ENCODE data around the gene TOM1L2.
"Not testable (repeated sequence)": the region's sequence is repeated elsewhere in the genome, so short reads cannot be mapped to it uniquely, and the experiment has no call there.

The TOM1L2 gene

DNA sequence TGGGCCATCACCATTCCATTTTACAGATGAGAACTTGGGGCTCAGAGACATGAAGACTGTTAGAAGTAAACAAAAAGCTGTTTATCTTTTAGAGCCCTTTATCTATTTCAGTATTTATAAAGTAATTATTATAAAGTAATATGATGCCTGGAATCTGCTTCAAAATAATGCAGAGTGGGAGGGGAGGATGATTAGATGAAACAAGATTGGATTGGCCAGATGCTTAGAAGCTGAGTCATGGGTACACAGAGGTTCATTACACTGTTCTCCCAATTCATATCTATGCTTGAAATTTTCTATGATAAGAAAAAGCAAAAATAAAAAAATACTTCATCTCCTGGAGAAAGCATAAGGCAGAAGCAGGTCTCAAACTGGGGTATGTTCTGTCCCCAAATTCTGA lies 29.4 kb downstream of the TOM1L2 start:
- DNase-seq, result no peak

DNA sequence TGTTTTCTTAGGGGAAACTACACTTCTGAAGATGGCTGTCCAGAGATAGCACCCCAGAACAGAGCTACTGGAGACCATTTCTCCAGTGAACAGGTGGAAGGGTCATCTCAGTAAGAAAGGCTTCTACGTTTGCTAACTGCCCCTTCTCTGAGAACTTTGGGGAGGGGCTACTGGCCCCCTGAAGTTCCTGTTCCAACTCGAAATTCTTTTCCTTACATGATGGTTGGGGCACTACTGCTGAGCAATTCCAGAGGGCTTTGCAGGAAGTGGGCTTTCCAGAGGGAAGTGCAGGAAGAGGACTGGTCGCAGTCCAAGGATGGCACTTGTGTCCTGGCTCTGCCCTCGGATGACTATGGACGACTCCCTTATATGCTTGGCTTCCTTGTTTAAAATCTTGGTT lies 31.2 kb downstream of the TOM1L2 start:
- no peak for DNase-seq

DNA sequence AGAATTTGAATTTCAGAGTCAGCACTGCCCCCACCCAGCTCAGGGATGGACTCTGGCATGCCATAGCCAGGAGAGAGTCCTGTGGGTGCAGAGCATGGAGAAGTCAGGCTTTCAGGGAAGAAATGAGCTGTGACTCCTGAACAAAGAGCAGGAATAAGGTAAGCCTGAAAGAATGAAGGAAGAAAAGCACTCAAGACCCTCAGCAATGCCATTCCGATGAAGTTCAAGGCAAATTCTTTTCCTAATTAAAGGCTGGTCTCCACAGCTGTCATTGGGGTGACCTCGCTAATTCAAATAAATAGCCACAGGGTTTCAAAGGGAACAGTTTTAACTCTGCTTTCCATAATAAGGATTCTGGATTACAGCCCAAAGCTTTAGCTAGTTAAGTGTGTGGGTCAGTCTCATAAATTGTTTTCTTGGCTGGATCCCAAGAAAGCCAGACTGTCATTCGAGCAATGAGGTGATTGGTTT lies 31.7 kb downstream of the TOM1L2 start:
- no peak for DNase-seq

DNA sequence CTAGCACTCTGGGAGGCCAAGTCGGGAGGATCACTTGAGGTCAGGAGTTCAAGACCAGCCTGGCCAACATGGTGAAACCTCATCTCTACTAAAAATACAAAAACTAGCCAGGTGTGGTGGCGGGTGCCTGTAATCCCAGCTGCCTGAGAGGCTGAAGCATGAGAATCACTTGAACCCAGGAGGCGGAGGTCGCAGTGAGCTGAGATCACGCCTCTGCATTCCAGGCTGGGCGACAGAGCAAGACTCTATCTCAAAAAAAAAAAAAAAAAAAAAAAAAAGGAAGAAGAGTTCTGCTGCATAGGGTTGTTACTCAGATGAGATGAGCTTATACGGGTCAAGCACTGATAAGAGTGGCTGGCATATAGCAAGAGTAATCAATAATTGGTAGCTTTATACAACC lies 32.3 kb downstream of the TOM1L2 start:
- DNase-seq, result not testable (repeated sequence)

DNA sequence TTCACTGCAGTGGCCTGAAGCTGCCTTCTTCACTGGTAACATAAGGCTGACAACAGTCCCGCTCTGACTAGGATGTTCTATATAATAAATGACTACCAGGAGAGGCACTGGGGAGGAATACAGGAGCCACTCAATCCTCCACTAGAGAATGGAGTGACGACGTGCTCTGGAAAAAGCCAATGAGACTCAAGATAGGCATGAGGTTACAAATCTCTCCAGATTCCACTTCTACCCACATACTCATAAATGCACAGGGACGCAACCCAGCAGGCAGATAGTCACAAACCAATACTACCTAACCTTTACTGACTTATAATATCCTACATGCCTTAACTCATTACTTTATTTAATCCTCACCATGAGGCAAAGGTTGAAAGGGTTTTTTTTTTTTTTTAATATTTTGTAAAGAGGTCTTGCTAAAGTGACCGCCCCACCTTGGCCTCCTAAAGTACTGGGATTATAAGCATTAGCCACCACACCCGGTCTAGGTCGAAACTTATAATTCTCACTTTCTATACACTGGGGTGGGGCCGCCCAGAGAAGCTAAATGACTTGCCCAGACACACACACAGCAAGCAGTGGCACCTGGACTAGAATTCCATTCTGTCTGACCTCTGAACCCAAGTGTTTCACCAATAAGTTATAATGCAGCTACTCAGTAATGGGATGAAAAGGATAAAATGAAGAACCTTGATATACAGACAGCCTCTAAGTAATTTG lies 33.7 kb downstream of the TOM1L2 start:
- DNase-seq, result no peak

DNA sequence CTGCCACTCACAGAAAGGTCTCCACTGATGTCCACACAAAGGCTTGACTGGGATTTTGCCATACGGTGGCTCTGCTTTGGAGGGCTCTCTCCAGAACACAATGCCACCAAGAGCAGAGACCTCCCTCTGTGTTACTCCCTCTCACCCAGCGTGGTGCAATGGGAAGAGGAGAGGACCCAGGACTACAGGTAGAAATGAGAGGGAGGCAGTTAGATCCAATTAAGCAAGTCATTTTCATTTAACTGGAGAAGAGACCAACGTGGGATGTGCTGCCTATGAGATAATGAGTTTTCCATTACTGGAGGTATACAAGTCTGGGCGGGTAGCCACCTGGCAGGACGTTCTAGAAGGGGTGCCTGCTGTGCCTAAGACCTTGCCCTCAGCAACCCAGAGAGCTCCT lies 34.2 kb downstream of the TOM1L2 start:
- no peak for DNase-seq

DNA sequence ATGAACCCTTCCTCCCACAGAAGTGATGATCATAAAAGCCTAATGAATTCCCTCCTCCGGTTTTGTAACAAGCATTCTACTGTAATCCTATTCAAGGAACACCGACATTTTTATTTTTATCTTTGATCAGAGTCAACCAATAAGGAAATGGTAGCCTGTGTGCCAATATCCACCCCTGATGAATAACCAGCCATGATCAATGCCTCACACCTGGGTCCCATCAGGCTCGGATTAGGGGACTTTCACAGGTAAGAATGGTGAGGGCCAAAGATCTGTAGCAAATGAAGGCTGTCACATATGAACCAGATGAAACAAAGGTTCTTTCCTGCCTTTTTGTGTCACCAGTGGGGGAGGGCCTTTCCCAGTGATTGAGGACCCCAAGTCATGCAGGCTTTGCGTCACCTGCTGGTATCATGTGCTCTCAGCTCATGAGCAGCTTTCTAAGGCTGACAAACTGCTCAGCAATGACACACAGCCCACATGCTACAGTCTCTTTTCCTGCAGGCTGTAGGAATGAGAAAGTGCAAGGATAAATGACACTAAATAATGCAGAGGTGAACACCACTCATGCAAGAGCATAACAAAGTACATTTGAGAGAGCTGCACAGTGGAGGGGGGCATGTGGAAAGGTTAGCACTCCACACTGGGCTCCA lies 34.9 kb downstream of the TOM1L2 start:
- DNase-seq, result peak in 1 of 2 donors; percentile 69

DNA sequence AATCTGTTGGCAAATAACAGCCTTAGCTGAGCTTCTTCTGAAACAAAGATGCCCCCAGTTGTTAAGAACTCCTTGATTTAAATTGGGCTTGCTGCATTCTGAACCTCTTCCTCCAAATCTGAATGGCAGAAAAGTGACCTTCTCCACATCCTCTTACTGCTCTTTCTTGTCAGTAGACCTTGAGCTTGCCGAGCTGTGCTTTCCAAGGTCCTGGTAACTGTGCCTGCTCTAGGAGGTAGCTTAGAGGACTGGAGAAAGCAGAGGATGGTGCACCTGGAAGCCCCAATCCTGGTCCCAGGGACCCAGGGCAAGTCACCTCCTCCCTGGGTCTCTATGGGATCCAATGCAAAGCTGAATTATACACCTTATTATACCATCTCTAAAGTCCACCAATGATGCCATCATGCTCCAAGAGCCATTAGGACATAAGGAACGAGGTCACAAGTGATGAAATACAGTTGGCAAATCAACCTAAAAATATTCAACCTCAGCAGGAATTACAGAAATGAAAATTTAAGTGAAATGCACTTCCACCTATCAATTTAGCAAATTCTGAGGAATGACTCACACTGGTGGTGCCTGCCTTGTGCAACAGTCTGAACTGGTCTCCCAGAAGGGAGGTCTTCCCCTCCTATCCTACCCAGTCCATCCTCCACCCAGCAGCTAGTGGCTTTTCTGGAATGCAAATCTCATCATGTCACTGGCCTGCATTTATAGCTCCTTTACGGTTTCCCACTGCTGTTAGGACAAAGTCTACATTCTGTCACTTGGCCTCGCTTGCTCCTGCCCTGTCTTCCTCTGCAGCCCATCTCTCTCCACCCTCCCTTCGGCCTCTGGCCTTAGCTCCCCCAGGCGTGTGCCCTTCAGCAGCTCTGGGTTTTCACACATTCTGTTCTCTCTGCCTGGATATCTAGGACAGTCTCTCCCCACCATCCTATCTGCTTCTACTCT lies 36.6 kb downstream of the TOM1L2 start:
- peak; percentile 91 to 95 for DNase-seq

DNA sequence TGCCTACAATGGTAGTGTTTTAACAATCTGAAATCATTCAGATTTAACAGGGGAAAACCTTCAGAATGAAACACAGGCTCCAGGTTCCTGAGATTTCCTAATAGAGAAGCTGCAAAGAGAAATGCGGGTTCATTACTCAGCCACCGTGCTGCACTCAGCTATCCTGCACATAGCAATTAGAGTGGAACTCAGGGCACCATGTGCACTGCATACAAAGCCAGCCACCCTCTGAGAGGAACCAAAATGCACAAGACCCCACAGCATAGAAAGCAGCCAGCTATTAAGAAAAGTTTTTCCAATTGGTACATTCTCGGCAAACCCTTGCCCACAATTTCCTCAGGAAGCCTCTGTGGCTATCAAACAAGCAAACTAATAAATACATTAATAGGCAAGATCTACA lies 37.4 kb downstream of the TOM1L2 start:
- DNase-seq, result peak; percentile 44 to 76

DNA sequence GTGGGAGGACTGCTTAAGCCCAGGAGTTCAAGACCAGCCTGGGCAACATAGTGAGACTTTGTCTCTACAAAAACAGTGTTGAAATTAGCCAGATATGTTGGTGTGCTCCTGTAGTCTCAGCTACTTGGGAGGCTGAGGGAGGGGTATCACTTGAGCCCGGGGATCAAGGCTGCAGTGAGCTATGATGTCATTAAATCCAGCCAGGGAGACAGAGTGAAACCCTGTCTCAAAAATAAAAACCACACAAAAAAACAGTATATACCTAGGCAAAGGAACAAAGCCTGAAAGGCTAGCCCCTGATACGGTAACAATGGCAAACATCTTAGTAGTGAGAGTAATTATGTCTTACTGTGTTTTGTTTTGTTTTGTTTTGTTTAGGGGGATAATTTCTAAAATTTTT lies 38.0 kb downstream of the TOM1L2 start:
- DNase-seq, result no peak

DNA sequence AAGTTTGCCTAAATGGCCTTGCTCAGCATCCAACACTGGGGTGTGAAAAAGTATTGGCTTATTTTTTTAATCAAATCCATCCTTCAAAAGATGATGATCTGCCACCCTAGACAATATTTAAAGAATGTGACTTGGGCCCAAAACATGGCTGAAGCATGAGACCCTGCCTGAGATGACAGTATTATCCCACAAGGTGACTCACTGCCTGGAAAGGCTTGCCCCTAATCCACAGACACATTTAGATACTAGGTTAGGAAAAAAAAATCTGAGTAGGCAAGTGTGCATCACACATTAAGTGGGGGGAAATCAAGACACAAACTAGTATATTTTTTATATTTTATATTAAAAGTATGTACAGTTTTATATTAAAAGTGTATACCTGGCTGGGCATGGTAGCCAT lies 38.4 kb downstream of the TOM1L2 start:
- DNase-seq, result no peak

DNA sequence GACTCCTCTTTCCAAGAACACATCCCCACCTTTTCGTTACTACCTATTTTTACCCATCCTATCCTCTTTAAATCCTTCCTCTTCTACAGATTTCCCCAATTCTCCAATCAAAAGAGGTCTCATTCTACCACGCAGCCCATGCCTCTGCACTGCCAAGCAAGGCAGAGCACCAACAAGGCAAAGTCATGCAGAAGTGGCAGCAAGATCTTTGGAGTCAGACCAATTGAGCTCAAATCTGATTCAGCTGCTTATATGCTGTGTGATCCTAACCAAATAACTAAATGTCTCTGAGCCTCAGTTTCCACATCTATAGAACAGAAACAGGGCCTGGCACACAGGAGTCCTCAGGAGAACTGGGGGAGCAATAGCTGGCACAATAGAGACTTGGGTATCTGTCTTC lies 41.0 kb downstream of the TOM1L2 start:
- no peak for DNase-seq

DNA sequence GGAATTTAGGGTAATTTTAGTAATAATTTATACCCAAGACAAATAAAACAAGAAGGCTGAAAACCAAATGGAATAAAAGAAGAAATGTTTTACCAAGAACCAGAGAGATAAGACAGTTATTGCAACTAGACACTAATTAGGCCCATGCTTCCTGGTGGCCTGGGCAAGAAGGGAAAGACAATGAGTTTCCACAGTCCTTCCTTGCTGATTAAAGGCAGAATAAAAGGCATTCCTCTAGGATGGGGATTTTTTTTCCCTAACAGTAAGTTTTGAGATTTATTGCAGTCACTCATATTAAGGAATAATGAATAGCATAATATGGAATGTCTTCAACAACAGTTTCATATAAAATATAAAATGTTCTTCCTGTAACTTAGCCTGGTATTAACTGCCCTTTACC lies 41.5 kb downstream of the TOM1L2 start:
- no peak for DNase-seq

DNA sequence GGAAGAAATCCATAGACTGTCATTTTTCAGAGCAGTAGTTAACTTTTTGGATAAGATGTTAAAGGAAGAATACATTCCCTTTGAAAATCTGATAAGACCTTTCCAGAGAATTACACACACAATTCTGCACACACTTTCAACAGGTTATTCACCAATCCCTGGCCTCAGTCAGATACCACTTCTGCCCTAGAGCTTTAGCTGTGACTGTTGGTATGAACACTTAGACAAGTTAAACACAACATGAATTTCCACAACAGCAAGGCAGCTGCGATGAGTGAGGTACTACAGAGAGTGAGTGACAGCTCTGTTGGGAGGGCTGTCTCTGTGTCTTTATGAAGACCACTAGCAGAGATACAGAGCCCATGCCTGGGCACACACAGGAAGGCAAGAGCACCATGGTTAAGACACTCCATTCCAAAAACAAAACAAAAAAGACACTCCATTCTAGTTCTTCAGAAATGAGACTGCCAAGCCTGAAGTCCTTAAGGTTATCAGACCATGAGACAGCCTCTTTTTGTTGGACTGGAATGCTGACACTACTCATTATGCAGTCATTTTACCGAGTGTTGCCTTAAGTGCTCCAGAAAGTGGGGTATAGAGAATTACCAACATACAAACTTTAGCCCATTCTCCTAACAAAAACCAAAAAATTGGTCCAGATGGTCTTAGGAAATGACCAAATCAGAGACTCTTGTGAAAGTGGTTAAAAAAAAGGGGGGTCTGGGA lies 42.4 kb downstream of the TOM1L2 start:
- DNase-seq, result no peak

DNA sequence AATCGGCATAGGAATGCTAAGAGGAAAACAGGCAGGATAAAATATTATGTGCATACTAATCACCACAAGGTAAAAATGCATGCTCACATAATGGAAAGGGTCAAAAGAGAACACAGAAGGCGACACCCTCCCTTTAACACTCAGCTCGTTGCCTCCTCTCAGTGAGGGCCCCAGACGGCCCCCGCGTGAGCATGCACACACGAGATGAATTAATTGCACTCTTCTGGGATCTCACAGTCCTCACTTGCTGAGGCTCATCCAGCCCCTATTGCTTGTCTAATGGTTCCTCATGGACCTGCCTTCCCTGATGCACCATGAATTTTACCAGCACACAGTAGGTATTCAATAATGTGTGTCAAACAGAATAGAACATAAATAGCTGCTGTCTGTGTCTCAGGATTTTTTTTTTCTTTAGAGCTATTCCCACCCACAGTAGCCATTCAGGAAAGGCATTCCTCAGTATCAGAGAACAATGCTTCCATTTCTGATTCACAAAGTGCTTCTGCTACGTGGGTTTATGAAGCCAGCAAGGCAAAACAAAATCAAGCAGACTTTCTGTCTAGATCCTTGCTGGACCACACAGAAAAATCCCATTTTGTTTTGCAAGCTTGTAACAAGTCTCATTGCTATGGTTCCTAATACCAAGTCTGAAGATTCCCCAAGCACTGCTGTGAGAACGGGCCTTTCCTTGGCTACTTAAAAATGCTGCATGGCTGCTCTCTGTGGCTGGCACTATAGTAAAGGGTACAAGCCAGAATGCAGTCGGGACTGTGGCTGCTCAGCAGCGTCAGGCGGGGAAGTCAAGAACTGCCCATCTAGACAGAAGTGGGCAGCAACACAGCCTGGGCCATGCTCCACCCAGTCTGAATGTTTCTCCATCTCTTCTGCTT lies 43.6 kb downstream of the TOM1L2 start:
- DNase-seq, result no peak

DNA sequence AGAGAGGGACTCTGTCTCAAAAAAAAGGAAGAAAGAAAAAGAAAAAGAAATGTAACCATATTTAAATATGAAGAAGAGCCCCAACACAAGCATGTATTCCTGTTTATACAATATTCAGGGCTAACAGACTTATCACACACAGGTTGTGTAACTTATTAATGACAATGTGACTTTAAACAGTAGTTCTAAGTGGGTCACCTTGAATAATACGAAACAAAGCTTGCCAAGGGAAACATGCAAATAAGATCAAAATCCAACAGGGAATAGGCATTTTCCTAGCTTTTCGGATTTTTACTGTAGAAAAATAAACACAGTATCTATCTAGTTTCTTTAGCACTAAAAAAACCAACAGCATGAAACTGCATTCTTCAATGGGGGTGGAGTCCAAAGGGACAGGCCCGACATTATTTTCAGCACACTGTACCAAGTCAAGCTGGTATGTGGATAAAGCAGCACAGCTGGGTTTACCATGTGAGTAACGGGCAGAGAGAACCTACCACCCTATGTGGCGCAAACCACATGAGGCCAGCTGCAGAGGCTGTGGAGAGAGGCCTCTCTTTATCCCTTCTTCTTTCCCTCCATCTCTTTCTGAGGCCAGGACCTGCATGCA lies 45.3 kb downstream of the TOM1L2 start:
- DNase-seq, result no peak

DNA sequence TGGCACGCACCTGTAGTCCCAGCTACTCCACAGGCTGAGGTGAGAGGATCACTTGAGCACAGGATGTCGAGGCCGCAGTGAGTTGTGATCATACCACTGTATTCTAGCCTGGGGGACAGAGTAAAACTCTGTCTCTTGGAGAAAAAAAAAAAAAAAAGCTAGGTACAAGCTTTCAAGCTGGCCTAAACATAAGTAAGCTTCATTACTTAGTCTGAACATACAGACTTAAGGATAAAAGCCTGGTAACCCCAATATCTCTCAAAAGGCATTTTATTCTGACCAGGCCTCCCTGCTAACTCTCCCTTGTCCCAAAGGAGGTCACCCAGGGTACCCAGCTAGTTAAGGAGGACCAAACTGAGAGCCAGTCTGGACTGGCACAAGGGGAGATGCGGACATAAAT lies 46.2 kb downstream of the TOM1L2 start:
- no peak for DNase-seq

DNA sequence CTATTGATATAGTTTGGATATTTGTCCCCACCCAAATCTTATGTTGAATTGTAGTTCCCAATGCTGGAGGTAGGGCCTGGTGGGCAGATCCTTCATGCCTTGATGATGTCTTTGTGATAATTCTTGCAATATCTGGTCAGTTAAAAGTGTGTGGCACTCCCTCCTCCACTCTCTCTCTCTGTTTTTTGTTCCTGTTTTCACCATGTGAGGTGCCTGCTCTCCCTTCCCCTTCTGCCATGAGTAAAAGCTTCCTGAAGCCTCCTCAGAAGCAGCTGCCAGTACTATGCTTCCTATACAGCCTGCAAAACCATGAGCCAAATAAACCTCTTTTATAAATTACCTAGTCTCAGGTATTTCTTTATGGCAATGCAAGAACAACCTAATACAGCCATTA lies 47.3 kb downstream of the TOM1L2 start:
- no peak for DNase-seq

DNA sequence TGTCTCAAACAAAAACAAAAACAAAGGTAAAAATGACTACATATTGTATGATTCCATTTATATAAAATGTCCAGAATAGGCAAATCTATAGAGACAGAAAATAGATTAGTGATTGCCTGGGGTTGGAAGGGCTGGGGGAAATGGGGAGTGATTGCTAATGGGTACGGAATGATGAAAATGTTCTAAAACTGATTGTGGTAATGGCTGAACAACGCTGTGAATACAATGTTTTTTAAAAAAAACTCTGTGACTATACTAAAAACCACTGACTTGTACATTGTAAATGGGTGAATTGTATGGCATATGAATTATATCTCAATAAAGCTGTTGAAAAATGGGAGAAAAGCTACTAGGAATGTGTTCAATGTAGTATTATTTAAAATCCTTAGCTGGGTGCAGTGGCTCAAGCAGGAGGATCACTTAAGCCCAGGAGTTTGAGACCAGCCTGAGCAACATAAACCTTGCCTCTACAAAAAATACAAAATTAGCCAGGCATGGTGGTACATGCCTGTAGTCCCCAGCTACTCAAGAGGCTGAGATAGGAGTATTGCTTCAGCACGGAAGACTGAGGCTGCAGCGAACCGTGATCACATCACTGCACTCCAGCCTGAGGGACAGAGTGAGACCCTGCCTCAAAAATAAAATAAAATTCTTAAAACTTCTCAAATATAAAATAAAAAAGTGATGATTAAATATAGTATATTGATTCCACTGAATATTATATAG lies 47.9 kb downstream of the TOM1L2 start:
- no peak for DNase-seq

DNA sequence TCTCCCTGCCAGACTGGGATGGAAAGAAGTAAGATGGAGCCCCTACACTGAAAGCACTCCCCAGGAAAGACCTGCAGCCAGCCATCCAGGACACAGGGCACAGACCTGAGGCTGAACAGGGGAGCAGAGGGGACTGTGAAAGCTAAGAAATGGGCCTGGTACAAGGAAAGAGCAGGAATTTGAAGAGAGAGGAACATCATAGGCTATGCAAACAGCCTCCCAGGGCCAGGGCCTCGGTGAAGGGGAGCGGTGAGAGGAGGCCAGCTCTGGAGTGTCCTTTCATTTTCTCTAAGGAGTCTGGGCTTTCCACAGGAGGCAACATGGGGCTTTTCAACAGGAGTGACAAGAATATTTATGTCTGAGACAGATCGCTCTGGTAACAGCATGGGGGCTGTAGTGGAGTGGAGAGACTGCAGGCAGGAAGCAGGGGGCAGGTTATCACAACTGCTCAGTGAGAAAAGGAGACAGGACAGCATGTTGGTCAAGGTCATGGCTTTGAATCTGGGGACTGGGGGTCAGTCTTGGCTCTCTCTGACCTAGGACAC lies 50.1 kb downstream of the TOM1L2 start:
- DNase-seq, result peak in 1 of 2 donors; percentile 25

Data from inflammatory macrophage treated with lipopolysaccharide for 1 hour (primary cell).